OCI-LY1 (cell line): ENCODE data around the gene ARL8B.
"Not testable (repeated sequence)": the region's sequence is repeated elsewhere in the genome, so short reads cannot be mapped to it uniquely, and the experiment has no call there.

Source experiments
- EZH2 ChIP-seq: fragments of 200-600 bp; sonication (generic), shearing (Covaris generic); IDR thresholded peaks from 2 replicates; pipeline ENCODE4 v1.8.0; 2017; ENCODE audit warnings: borderline replicate concordance, mixed run types, mild to moderate bottlenecking, antibody characterized with exemption, low read length, moderate library complexity, mixed read lengths
- TF ChIP-seq, protein P1 (sequence below): fragments of 200-600 bp; sonication (generic), shearing (Covaris generic); IDR thresholded peaks from 2 replicates; pipeline ENCODE4 v1.5.1; 2017; ENCODE audit warnings: mild to moderate bottlenecking, antibody characterized with exemption, low read length, moderate library complexity, mixed read lengths

DNA sequence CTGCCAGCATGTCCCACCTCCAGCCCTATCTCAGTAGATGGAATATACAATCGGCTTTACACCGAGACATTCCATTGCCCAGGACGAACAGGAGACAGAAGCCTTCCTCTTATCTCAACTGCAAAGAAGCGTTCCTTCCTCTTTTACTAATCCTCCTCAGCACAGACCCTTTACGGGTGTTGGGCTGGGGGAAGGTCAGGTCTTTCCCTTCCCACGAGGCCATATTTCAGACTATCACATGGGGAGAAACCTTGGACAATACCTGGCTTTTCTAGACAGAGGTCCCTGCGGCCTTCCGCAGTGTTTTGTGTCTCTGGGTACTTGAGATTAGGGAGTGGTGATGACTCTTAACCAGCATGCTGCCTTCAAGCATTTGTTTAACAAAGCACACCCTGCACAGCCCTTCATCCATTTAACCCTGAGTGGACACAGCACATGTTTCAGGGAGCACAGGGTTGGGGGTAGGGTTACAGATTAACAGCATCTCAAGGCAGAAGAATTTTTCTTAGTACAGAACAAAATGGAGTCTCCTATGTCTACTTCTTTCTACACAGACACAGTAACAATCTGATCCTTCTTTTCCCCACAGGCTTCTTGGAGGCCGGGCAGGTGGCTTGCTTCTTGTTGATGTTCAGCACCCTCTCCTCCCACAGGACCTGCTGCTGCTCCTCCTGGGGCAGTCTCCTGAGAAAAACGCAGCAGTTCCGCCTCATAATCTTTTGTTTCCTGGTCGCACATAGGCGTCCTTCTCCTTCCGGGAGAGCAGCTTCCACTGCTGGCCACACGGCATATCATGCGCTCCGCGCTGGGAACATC, 39.9 kb upstream of the ARL8B start:
- not testable (repeated sequence) for TF ChIP-seq EZH2
- TF ChIP-seq, protein P1, sequence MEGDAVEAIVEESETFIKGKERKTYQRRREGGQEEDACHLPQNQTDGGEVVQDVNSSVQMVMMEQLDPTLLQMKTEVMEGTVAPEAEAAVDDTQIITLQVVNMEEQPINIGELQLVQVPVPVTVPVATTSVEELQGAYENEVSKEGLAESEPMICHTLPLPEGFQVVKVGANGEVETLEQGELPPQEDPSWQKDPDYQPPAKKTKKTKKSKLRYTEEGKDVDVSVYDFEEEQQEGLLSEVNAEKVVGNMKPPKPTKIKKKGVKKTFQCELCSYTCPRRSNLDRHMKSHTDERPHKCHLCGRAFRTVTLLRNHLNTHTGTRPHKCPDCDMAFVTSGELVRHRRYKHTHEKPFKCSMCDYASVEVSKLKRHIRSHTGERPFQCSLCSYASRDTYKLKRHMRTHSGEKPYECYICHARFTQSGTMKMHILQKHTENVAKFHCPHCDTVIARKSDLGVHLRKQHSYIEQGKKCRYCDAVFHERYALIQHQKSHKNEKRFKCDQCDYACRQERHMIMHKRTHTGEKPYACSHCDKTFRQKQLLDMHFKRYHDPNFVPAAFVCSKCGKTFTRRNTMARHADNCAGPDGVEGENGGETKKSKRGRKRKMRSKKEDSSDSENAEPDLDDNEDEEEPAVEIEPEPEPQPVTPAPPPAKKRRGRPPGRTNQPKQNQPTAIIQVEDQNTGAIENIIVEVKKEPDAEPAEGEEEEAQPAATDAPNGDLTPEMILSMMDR, result not testable (repeated sequence)
